B cell (primary cell): ENCODE results near the gene CAMTA1. TPM values are rescaled to one million over a fixed set of nuclear protein-coding genes. Genes with fewer than 3 reads are reported as not detected.

ENCODE experiments used
- ATAC-seq: fragments of 200-7000 bp; cut with Tn5 transposase; one replicate; pipeline ENCODE4 v1.10.0; 2021; ENCODE audit warnings: low read depth, mild to moderate bottlenecking, moderate number of reproducible peaks, moderate library complexity
- CTCF ChIA-PET: fragments of 350-600 bp; sonication (Branson Sonifier 250); formaldehyde crosslinking; loops from one replicate; lab custom pipeline; 2021; ENCODE audit warnings: antibody characterized with exemption, inconsistent platforms; lab: Charles Lee
- POLR2A ChIA-PET: fragments of 350-600 bp; sonication (Branson Sonifier 250); formaldehyde crosslinking; loops from one replicate; lab custom pipeline; 2021; ENCODE audit warnings: antibody characterized with exemption; lab: Charles Lee
- DNase-seq: peaks from one replicate; pipeline ENCODE4 v3.0.0; 2013
- H2AFZ ChIP-seq: 2 replicates; pipeline ENCODE4 v1.6.1; 2012; ENCODE audit warnings: mild to moderate bottlenecking, low read depth, low read length; ENCODE audit not compliant: insufficient read depth, poor library complexity, severe bottlenecking
- H3K27ac ChIP-seq, 2 donors: 1 replicate in 1 of 2; 2 replicates in 1 of 2; pipeline ENCODE4 v1.5.1; 2012 to 2013; ENCODE audit warnings: low read length in 2 of 2, mild to moderate bottlenecking in 2 of 2, moderate library complexity in 1 of 2
- H3K27me3 ChIP-seq, 4 experiments: fragments of 200-600 bp in 1 of 4; sonication (generic) in 1 of 4; replicated peaks in 1 of 4; 1 replicate in 2 of 4; 2 replicates in 2 of 4; pipeline versions ENCODE4 v1.6.1 to v1.7.0; 2013 to 2016; ENCODE audit warnings: low read length in 3 of 4, mild to moderate bottlenecking in 2 of 4, mixed read lengths in 1 of 4, moderate library complexity in 1 of 4; ENCODE audit not compliant: insufficient read depth in 4 of 4, control insufficient read depth in 3 of 4; ENCODE audit errors: control extremely low read depth in 1 of 4
- H3K36me3 ChIP-seq, 2 experiments: replicated peaks in 1 of 2; 1 replicate in 1 of 2; 2 replicates in 1 of 2; pipeline versions ENCODE4 v1.6.1 to v1.7.1; 2013; ENCODE audit warnings: low read length in 1 of 2; ENCODE audit not compliant: insufficient read depth in 2 of 2, control insufficient read depth in 1 of 2; ENCODE audit errors: control extremely low read depth in 1 of 2, extremely low read depth in 1 of 2
- H3K4me1 ChIP-seq, 2 donors: fragments of 200-600 bp in 1 of 2; sonication (generic) in 1 of 2; 1 replicate in 1 of 2; 2 replicates in 1 of 2; pipeline versions ENCODE4 v1.5.1 to v1.6.1; 2013 to 2017; ENCODE audit warnings: low read length in 2 of 2; ENCODE audit not compliant: control insufficient read depth in 2 of 2, insufficient read depth in 2 of 2
- H3K4me2 ChIP-seq: replicated peaks from 2 replicates; pipeline ENCODE3; 2012; ENCODE audit warnings: mild to moderate bottlenecking, low read depth, low read length; ENCODE audit not compliant: poor library complexity, severe bottlenecking
- H3K4me3 ChIP-seq, 5 experiments: fragments of 200-600 bp in 1 of 5; sonication (generic) in 1 of 5; 1 replicate in 3 of 5; 2 replicates in 2 of 5; pipeline versions ENCODE4 v1.5.1 to v1.7.0; 2011 to 2016; ENCODE audit warnings: low read length in 4 of 5, mild to moderate bottlenecking in 4 of 5, low read depth in 2 of 5, control low read depth in 1 of 5, moderate library complexity in 1 of 5; ENCODE audit not compliant: insufficient read depth in 1 of 5; ENCODE audit errors: control extremely low read depth in 1 of 5, extremely low read depth in 1 of 5
- H3K79me2 ChIP-seq: fragments of 200-600 bp; sonication (generic); one replicate; pipeline ENCODE4 v1.6.0; 2016; ENCODE audit warnings: low read length; ENCODE audit not compliant: control insufficient read depth, insufficient read depth
- H3K9ac ChIP-seq: fragments of 200-600 bp; sonication (generic); 2 replicates; pipeline ENCODE4 v1.6.1; 2017; ENCODE audit warnings: mild to moderate bottlenecking, low read length, moderate library complexity
- H3K9me3 ChIP-seq, 3 donors: one replicate each; pipeline versions ENCODE4 v1.6.1 to v1.7.1; 2013; ENCODE audit warnings: low read length in 2 of 3; ENCODE audit not compliant: control insufficient read depth in 2 of 3, insufficient read depth in 1 of 3; ENCODE audit errors: control extremely low read depth in 1 of 3
- H4K20me1 ChIP-seq: 2 replicates; pipeline ENCODE4 v1.6.0; 2012; ENCODE audit warnings: mild to moderate bottlenecking, low read length; ENCODE audit not compliant: insufficient read depth, control insufficient read depth, poor library complexity, severe bottlenecking
- H3K27ac Mint-ChIP-seq: one replicate; pipeline ENCODE4 v1.8.0; 2021; ENCODE audit warnings: mixed read lengths
- H3K27me3 Mint-ChIP-seq: one replicate; pipeline ENCODE4 v1.8.0; 2021; ENCODE audit warnings: mixed read lengths
- H3K4me1 Mint-ChIP-seq: one replicate; pipeline ENCODE4 v1.8.0; 2021; ENCODE audit warnings: mixed read lengths
- H3K4me3 Mint-ChIP-seq: one replicate; pipeline ENCODE4 v1.8.0; 2021; ENCODE audit warnings: mixed read lengths
- H3K9me3 Mint-ChIP-seq: one replicate; pipeline ENCODE4 v1.8.0; 2022; ENCODE audit warnings: mixed read lengths; ENCODE audit not compliant: insufficient read depth
- EZH2 ChIP-seq: IDR thresholded peaks from 2 replicates; pipeline ENCODE4 v1.6.1; 2012; ENCODE audit warnings: borderline replicate concordance, low read depth, mild to moderate bottlenecking, moderate library complexity, low read length; ENCODE audit not compliant: insufficient read depth, poor library complexity, severe bottlenecking
- whole genome bisulfite sequencing: methylation state at CpG from one replicate; pipeline ENCODE4 v1.1.5; 2013; ENCODE audit warnings: missing lambda C conversion rate; ENCODE audit not compliant: insufficient coverage; 5-methylcytosine and 5-hydroxymethylcytosine counted together
- intact Hi-C: fragments of 100-400 bp; cut with micrococcal nuclease; formaldehyde crosslinking; loops from one replicate; pipeline ENCODE4 v1.10.0; 2022
- polyA plus RNA-seq: library from polyadenylated mRNA; depleted of rRNA; stranded (reverse); fragments of >200 nt; gene quantifications from 2 replicates; pipeline ENCODE4 v1.2.3, GENCODE V29; 2012
- total RNA-seq, 2 donors: library from RNA; stranded (reverse); fragments of 120-200 nt in 1 of 2; gene quantifications; 1 replicate in 1 of 2; 2 replicates in 1 of 2; pipeline versions ENCODE4 v1.2.3 to v1.2.4, GENCODE V29; 2013 to 2022
- TF ChIP-seq, protein P1 (sequence below): fragments of 200-600 bp; IDR thresholded peaks from one replicate; pipeline ENCODE4 v1.8.0; 2022; ENCODE audit warnings: antibody characterized with exemption, mild to moderate bottlenecking

The CAMTA1 gene
- total and polyA plus RNA-seq, 2 donors (not counting 1 experiment from before 2014, with no cell fraction given), result 42.2 to 45.7 TPM

GRCh38 chr1:7046314-7046713 lies 261.1 kb downstream of the CAMTA1 start:
- no peaks in the 10 kb centered on the region for H3K4me1 Mint-ChIP-seq
- Histone ChIP-seq H3K9ac (no peak overlapping the region), H2AFZ (no peak overlapping the region), H3K36me3 (no peaks in the 10 kb centered on the region), H4K20me1 (no peaks in the 10 kb centered on the region), H3K4me3 (no peak overlapping the region), H3K79me2 (no peaks in the 10 kb centered on the region), H3K4me2 (no peak overlapping the region), H3K27me3 (no peaks in the 10 kb centered on the region), H3K9me3 (peaks cover 0 to 3% (median 0%) of the 10 kb centered on the region in 3 donors), H3K4me1 (no peaks in the 10 kb centered on the region), H3K27ac (no peak overlapping the region)
- TF ChIP-seq EZH2, result no peak
- TF ChIP-seq, protein P1, sequence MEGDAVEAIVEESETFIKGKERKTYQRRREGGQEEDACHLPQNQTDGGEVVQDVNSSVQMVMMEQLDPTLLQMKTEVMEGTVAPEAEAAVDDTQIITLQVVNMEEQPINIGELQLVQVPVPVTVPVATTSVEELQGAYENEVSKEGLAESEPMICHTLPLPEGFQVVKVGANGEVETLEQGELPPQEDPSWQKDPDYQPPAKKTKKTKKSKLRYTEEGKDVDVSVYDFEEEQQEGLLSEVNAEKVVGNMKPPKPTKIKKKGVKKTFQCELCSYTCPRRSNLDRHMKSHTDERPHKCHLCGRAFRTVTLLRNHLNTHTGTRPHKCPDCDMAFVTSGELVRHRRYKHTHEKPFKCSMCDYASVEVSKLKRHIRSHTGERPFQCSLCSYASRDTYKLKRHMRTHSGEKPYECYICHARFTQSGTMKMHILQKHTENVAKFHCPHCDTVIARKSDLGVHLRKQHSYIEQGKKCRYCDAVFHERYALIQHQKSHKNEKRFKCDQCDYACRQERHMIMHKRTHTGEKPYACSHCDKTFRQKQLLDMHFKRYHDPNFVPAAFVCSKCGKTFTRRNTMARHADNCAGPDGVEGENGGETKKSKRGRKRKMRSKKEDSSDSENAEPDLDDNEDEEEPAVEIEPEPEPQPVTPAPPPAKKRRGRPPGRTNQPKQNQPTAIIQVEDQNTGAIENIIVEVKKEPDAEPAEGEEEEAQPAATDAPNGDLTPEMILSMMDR, result no peak
- ChIA-PET CTCF (no interaction called here), POLR2A (no interaction called here)
- no peak for DNase-seq
- WGBS, result 18% methylated on average over 4 of the region's 4 CpGs
- no peaks in the 10 kb centered on the region for H3K9me3 Mint-ChIP-seq
- H3K27me3 Mint-ChIP-seq, result peaks cover 11% of the 10 kb centered on the region
- H3K27ac Mint-ChIP-seq, result no peak overlapping the region
- ATAC-seq, result no peak
- intact Hi-C loops, result no loop called here
- H3K4me3 Mint-ChIP-seq, result no peak overlapping the region

DNA sequence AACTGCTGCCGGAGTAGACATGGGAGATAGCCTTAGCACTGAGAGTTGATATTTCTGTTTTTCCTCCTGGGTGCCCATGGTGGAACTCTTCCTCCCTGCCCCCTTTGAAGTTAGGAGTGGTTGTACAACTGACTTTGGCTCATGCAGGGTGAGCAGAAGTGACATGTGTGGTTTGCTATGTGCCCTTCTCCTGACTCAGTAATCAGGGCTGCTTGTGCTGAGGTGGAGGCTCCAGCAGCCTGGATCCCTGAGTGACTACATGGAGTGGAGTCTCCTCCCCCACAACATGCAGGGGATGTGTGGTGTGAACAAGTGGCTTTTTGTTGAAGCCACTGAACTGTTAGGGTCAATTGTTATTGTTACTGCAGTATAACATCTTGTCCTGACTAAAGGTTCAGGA lies 261.6 kb downstream of the CAMTA1 start:
- Mint-ChIP-seq H3K27me3 (peaks cover 11% of the 10 kb centered on the region), H3K27ac (no peak overlapping the region), H3K4me3 (no peak overlapping the region), H3K4me1 (no peaks in the 10 kb centered on the region), H3K9me3 (no peaks in the 10 kb centered on the region)
- no peaks in the 10 kb centered on the region for H4K20me1 ChIP-seq
- H3K36me3 ChIP-seq, result no peaks in the 10 kb centered on the region
- ChIA-PET CTCF (no interaction called here), POLR2A (no interaction called here)
- H3K9ac ChIP-seq, result no peak overlapping the region
- DNase-seq, result no peak
- H3K79me2 ChIP-seq, result no peaks in the 10 kb centered on the region
- no peak for TF ChIP-seq EZH2
- TF ChIP-seq, protein P1, result no peak
- WGBS, result 100% methylated on average over 1 of the region's 1 CpG
- H3K9me3 ChIP-seq, result peaks cover 0 to 3% (median 0%) of the 10 kb centered on the region in 3 donors
- no peak overlapping the region for H3K4me3 ChIP-seq
- no peaks in the 10 kb centered on the region for H3K27me3 ChIP-seq
- intact Hi-C loops, result no loop called here
- no peak overlapping the region for H2AFZ ChIP-seq
- ATAC-seq, result no peak
- H3K27ac ChIP-seq, result no peak overlapping the region
- H3K4me2 ChIP-seq, result no peak overlapping the region
- no peaks in the 10 kb centered on the region for H3K4me1 ChIP-seq
